Neuron (in vitro differentiated cells): ENCODE data around the gene CUL1.

ENCODE experiments used
- H2AFZ ChIP-seq: one replicate; pipeline ENCODE4 v1.6.1; 2013; ENCODE audit warnings: low read depth, mild to moderate bottlenecking, inconsistent platforms, low read length, moderate library complexity
- H3K27me3 ChIP-seq: one replicate; pipeline ENCODE4 v1.6.1; 2013; ENCODE audit warnings: low read length; ENCODE audit not compliant: insufficient read depth
- H3K36me3 ChIP-seq: one replicate; pipeline ENCODE4 v1.6.1; 2013; ENCODE audit warnings: low read length; ENCODE audit not compliant: insufficient read depth
- H3K4me1 ChIP-seq: one replicate; pipeline ENCODE4 v1.6.1; 2013; ENCODE audit warnings: low read length; ENCODE audit not compliant: insufficient read depth
- H3K4me3 ChIP-seq: 2 replicates; pipeline ENCODE4 v1.5.1; 2013; ENCODE audit warnings: mild to moderate bottlenecking, low read length, moderate library complexity
- H3K9me3 ChIP-seq: one replicate; pipeline ENCODE4 v1.6.1; 2013; ENCODE audit warnings: low read length

The CUL1 gene

GRCh38 chr7:148814922-148815559, 116.3 kb downstream of the CUL1 start:
- Histone ChIP-seq H2AFZ (no peak overlapping the region), H3K4me1 (no peaks in the 10 kb centered on the region), H3K4me3 (no peak overlapping the region), H3K27me3 (no peaks in the 10 kb centered on the region), H3K9me3 (peaks cover 2% of the 10 kb centered on the region), H3K36me3 (peaks cover 94% of the 10 kb centered on the region)

GRCh38 chr7:148815612-148816011, 116.9 kb downstream of the CUL1 start:
- Histone ChIP-seq H3K4me3 (no peak overlapping the region), H2AFZ (no peak overlapping the region), H3K36me3 (peaks cover 92% of the 10 kb centered on the region), H3K9me3 (peaks cover 2% of the 10 kb centered on the region), H3K4me1 (no peaks in the 10 kb centered on the region), H3K27me3 (no peaks in the 10 kb centered on the region)

- H2AFZ ChIP-seq = no peak overlapping the region
- H3K27me3 ChIP-seq = no peaks in the 10 kb centered on the region
- H3K36me3 ChIP-seq = peaks cover 71% of the 10 kb centered on the region
- H3K4me3 ChIP-seq = no peak overlapping the region
- H3K9me3 ChIP-seq = no peaks in the 10 kb centered on the region
- H3K4me1 ChIP-seq = no peaks in the 10 kb centered on the region
Measured at GRCh38 chr7:148819697-148820360, 121.1 kb downstream of the CUL1 start.

- Histone ChIP-seq H3K36me3 (peaks cover 70% of the 10 kb centered on the region), H3K9me3 (no peaks in the 10 kb centered on the region), H3K4me3 (no peak overlapping the region)
Measured at GRCh38 chr7:148821422-148821821, 122.7 kb downstream of the CUL1 start.

GRCh38 chr7:148824864-148825263, 126.2 kb downstream of the CUL1 start:
- Histone ChIP-seq H3K36me3 (peaks cover 67% of the 10 kb centered on the region), H3K4me1 (no peaks in the 10 kb centered on the region), H3K27me3 (no peaks in the 10 kb centered on the region), H3K4me3 (no peak overlapping the region), H2AFZ (no peak overlapping the region), H3K9me3 (no peaks in the 10 kb centered on the region)

More at GRCh38 chr7:148821422-148821821, 122.7 kb downstream of the CUL1 start:
- Histone ChIP-seq H3K4me1 (no peaks in the 10 kb centered on the region), H2AFZ (no peak overlapping the region), H3K27me3 (no peaks in the 10 kb centered on the region)

GRCh38 chr7:148825338-148825737, 126.6 kb downstream of the CUL1 start:
- H3K36me3 ChIP-seq = peaks cover 67% of the 10 kb centered on the region
- H3K27me3 ChIP-seq = no peaks in the 10 kb centered on the region
- H3K4me1 ChIP-seq = no peaks in the 10 kb centered on the region
- H2AFZ ChIP-seq = no peak overlapping the region
- H3K9me3 ChIP-seq = no peaks in the 10 kb centered on the region
- H3K4me3 ChIP-seq = no peak overlapping the region

- H3K36me3 ChIP-seq = peaks cover 79% of the 10 kb centered on the region
- H3K9me3 ChIP-seq = no peaks in the 10 kb centered on the region
- H3K4me3 ChIP-seq = no peak overlapping the region
- no peaks in the 10 kb centered on the region for H3K4me1 ChIP-seq
- H3K27me3 ChIP-seq = no peaks in the 10 kb centered on the region
- H2AFZ ChIP-seq = no peak overlapping the region
Measured at GRCh38 chr7:148828965-148829364, 130.3 kb downstream of the CUL1 start.

- peaks cover 71% of the 10 kb centered on the region for H3K36me3 ChIP-seq
Measured at GRCh38 chr7:148830897-148831692, 132.4 kb downstream of the CUL1 start.

GRCh38 chr7:148831782-148832181, 133.1 kb downstream of the CUL1 start:
- Histone ChIP-seq H3K9me3 (no peaks in the 10 kb centered on the region), H3K27me3 (no peaks in the 10 kb centered on the region), H3K36me3 (peaks cover 70% of the 10 kb centered on the region), H2AFZ (no peak overlapping the region), H3K4me1 (no peaks in the 10 kb centered on the region), H3K4me3 (no peak overlapping the region)

More at GRCh38 chr7:148830897-148831692, 132.4 kb downstream of the CUL1 start:
- Histone ChIP-seq H3K27me3 (no peaks in the 10 kb centered on the region), H2AFZ (no peak overlapping the region), H3K9me3 (no peaks in the 10 kb centered on the region), H3K4me1 (no peaks in the 10 kb centered on the region), H3K4me3 (no peak overlapping the region)

GRCh38 chr7:148834605-148835004, 135.9 kb downstream of the CUL1 start:
- no peak overlapping the region for H3K4me3 ChIP-seq
- H2AFZ ChIP-seq = no peak overlapping the region
- H3K27me3 ChIP-seq = no peaks in the 10 kb centered on the region
- H3K4me1 ChIP-seq = no peaks in the 10 kb centered on the region
- H3K9me3 ChIP-seq = no peaks in the 10 kb centered on the region
- H3K36me3 ChIP-seq = peaks cover 61% of the 10 kb centered on the region

GRCh38 chr7:148835854-148836253, 137.2 kb downstream of the CUL1 start:
- Histone ChIP-seq H3K36me3 (peaks cover 58% of the 10 kb centered on the region), H2AFZ (no peak overlapping the region)

GRCh38 chr7:148838905-148839304, 140.2 kb downstream of the CUL1 start:
- H3K4me1 ChIP-seq = no peaks in the 10 kb centered on the region
- no peaks in the 10 kb centered on the region for H3K9me3 ChIP-seq
- H2AFZ ChIP-seq = no peak overlapping the region
- no peaks in the 10 kb centered on the region for H3K27me3 ChIP-seq
- H3K36me3 ChIP-seq = peaks cover 40% of the 10 kb centered on the region
- H3K4me3 ChIP-seq = no peak overlapping the region

More at GRCh38 chr7:148835854-148836253, 137.2 kb downstream of the CUL1 start:
- Histone ChIP-seq H3K27me3 (no peaks in the 10 kb centered on the region), H3K9me3 (no peaks in the 10 kb centered on the region), H3K4me3 (no peak overlapping the region), H3K4me1 (no peaks in the 10 kb centered on the region)
